SK-N-SH (cell line): ENCODE measurements around the gene FKBP11. TPM values are rescaled to one million over a fixed set of nuclear protein-coding genes. Genes with fewer than 3 reads are reported as not detected.

Source experiments
- CTCF ChIA-PET: fragments of 300-600, 350-600 bp; formaldehyde crosslinking; extraction: SDS; loops from one replicate; lab custom pipeline; 2021; lab: Yijun Ruan, JAX
- POLR2A ChIA-PET: fragments of 350-600 bp; sonication (Branson Sonifier 250); formaldehyde crosslinking; extraction: SDS; loops from one replicate; lab custom pipeline; 2020; ENCODE audit warnings: antibody characterized with exemption, inconsistent platforms; lab: Yijun Ruan, JAX
- DNase-seq: peaks from one replicate; pipeline ENCODE4 v3.0.0; 2012
- H2AFZ ChIP-seq: fragments of 200-600 bp; sonication (generic); 2 replicates; pipeline ENCODE4 v1.8.1; 2016; ENCODE audit warnings: antibody characterized with exemption, mild to moderate bottlenecking, low read depth
- H3F3A ChIP-seq: fragments of 200-600 bp; sonication (generic); replicated peaks from 2 replicates; pipeline ENCODE3; 2016; ENCODE audit warnings: antibody characterized with exemption, mild to moderate bottlenecking; ENCODE audit not compliant: insufficient read depth
- H3K27ac ChIP-seq, 2 experiments: fragments of 200-500 bp in 1 of 2; fragments of 200-600 bp in 1 of 2; sonication (Bioruptor generic) in 1 of 2; sonication (generic), shearing (Covaris generic) in 1 of 2; 2 replicates each; pipeline versions ENCODE4 v1.5.1 to v1.6.1; 2014 to 2016; ENCODE audit warnings: low read depth in 2 of 2, inconsistent platforms in 1 of 2, low read length in 1 of 2, mild to moderate bottlenecking in 1 of 2, mixed read lengths in 1 of 2
- H3K27me3 ChIP-seq: fragments of 200-600 bp; sonication (generic), shearing (Covaris generic); 2 replicates; pipeline ENCODE4 v1.6.1; 2016; ENCODE audit warnings: mixed run types; ENCODE audit not compliant: insufficient read depth
- H3K36me3 ChIP-seq, 2 experiments: fragments of 200-500 bp in 1 of 2; fragments of 200-600 bp in 1 of 2; sonication (Bioruptor generic) in 1 of 2; sonication (generic) in 1 of 2; replicated peaks in 1 of 2; 2 replicates each; pipeline versions ENCODE3 to v1.5.1; 2014 to 2016; ENCODE audit warnings: low read length in 1 of 2, mild to moderate bottlenecking in 1 of 2; ENCODE audit not compliant: insufficient read depth in 2 of 2, control insufficient read depth in 1 of 2
- H3K4me1 ChIP-seq, 2 experiments: fragments of 200-500 bp in 1 of 2; fragments of 200-600 bp in 1 of 2; sonication (Bioruptor generic) in 1 of 2; sonication (generic), shearing (Covaris generic) in 1 of 2; 2 replicates each; pipeline versions ENCODE4 v1.5.1 to v1.6.1; 2014 to 2016; ENCODE audit warnings: low read depth in 1 of 2, low read length in 1 of 2, mixed run types in 1 of 2; ENCODE audit not compliant: insufficient read depth in 2 of 2, control insufficient read depth in 1 of 2
- H3K4me2 ChIP-seq: fragments of 200-600 bp; sonication (generic), shearing (Covaris generic); 2 replicates; pipeline ENCODE4 v1.6.1; 2017; ENCODE audit warnings: mixed run types
- H3K4me3 ChIP-seq, 2 experiments: fragments of 200-500 bp in 1 of 2; fragments of 200-600 bp in 1 of 2; sonication (Bioruptor generic) in 1 of 2; sonication (generic), shearing (Covaris generic) in 1 of 2; 2 replicates each; pipeline versions ENCODE4 v1.5.1 to v1.8.1; 2014 to 2016; ENCODE audit warnings: low read depth in 2 of 2, inconsistent platforms in 1 of 2, low read length in 1 of 2, mild to moderate bottlenecking in 1 of 2, mixed read lengths in 1 of 2, moderate library complexity in 1 of 2
- H3K79me2 ChIP-seq: fragments of 200-600 bp; sonication (generic); 2 replicates; pipeline ENCODE4 v1.8.1; 2017; ENCODE audit warnings: mild to moderate bottlenecking; ENCODE audit not compliant: insufficient read depth
- H3K9ac ChIP-seq: fragments of 200-600 bp; sonication (generic); 2 replicates; pipeline ENCODE4 v1.6.1; 2017; ENCODE audit warnings: mixed run types
- H3K9me2 ChIP-seq: fragments of 200-600 bp; sonication (generic); 2 replicates; pipeline ENCODE4 v1.6.1; 2017; ENCODE audit warnings: mixed run types
- H3K9me3 ChIP-seq: fragments of 200-600 bp; sonication (generic); 2 replicates; pipeline ENCODE4 v1.6.1; 2017; ENCODE audit warnings: mixed run types, mild to moderate bottlenecking, moderate library complexity
- H4K20me1 ChIP-seq: fragments of 200-600 bp; sonication (generic); 2 replicates; pipeline ENCODE4 v1.6.1; 2017; ENCODE audit warnings: mild to moderate bottlenecking, mixed run types; ENCODE audit not compliant: insufficient read depth
- CHD2 ChIP-seq: fragments of 150-350 bp; IDR thresholded peaks from 2 replicates; pipeline ENCODE4 v1.6.1; 2018; ENCODE audit warnings: low read length; ENCODE audit not compliant: partially characterized antibody
- ELF1 ChIP-seq: IDR thresholded peaks from 2 replicates; pipeline ENCODE4 v1.4.0; 2012
- FOSL2 ChIP-seq: IDR thresholded peaks from 2 replicates; pipeline ENCODE4 v1.4.0; 2012; ENCODE audit warnings: low read depth, mild to moderate bottlenecking, moderate library complexity, borderline replicate concordance
- GABPA ChIP-seq: IDR thresholded peaks from 2 replicates; pipeline ENCODE4 v1.4.0; 2012; ENCODE audit warnings: low read depth, mild to moderate bottlenecking
- MEF2A ChIP-seq: IDR thresholded peaks from 2 replicates; pipeline ENCODE4 v1.4.0; 2012; ENCODE audit warnings: low read depth, borderline replicate concordance
- MXI1 ChIP-seq: IDR thresholded peaks from 2 replicates; pipeline ENCODE4 v1.6.1; 2012; ENCODE audit warnings: mild to moderate bottlenecking, low read depth, low read length, improper control_type of control experiment
- NFIC ChIP-seq: IDR thresholded peaks from 2 replicates; pipeline ENCODE4 v1.4.0; 2012; ENCODE audit warnings: borderline replicate concordance
- NRF1 ChIP-seq: IDR thresholded peaks from 2 replicates; pipeline ENCODE4 v1.6.1; 2012; ENCODE audit warnings: low read depth, mild to moderate bottlenecking, low read length
- RAD21 ChIP-seq: IDR thresholded peaks from 2 replicates; pipeline ENCODE4 v1.6.1; 2012; ENCODE audit warnings: mild to moderate bottlenecking, low read length
- RCOR1 ChIP-seq: fragments of 150-350 bp; IDR thresholded peaks from 2 replicates; pipeline ENCODE4 v1.6.1; 2017; ENCODE audit warnings: antibody characterized with exemption, low read length
- RXRA ChIP-seq: IDR thresholded peaks from 2 replicates; pipeline ENCODE4 v1.4.0; 2012; ENCODE audit warnings: low read depth, mild to moderate bottlenecking, borderline replicate concordance
- SIN3A ChIP-seq: IDR thresholded peaks from 2 replicates; pipeline ENCODE4 v1.6.1; 2012; ENCODE audit warnings: low read depth, mild to moderate bottlenecking, low read length, moderate library complexity, borderline replicate concordance
- TAF1 ChIP-seq: IDR thresholded peaks from 2 replicates; pipeline ENCODE4 v1.6.1; 2012; ENCODE audit warnings: low read depth, mild to moderate bottlenecking, low read length, moderate library complexity, borderline replicate concordance
- TCF12 ChIP-seq: IDR thresholded peaks from 2 replicates; pipeline ENCODE4 v1.4.0; 2012
- TEAD4 ChIP-seq: IDR thresholded peaks from 2 replicates; pipeline ENCODE4 v1.4.0; 2012; ENCODE audit warnings: mild to moderate bottlenecking, borderline replicate concordance; ENCODE audit not compliant: insufficient read depth
- WGBS: methylation state at CpG from one replicate; pipeline ENCODE4 v1.1.6; 2017; ENCODE audit warnings: low lambda C conversion rate; 5-methylcytosine and 5-hydroxymethylcytosine counted together
- polyA plus RNA-seq, 3 experiments: library from polyadenylated mRNA; depleted of rRNA; stranded (reverse); fragments of >200 nt; gene quantifications; 2 replicates each; pipeline ENCODE4 v1.2.3, GENCODE V29; 2012
- TF ChIP-seq, protein P1 (sequence below): IDR thresholded peaks from 2 replicates; pipeline ENCODE4; 2012
- TF ChIP-seq, protein P2 (sequence below): fragments of 200-600 bp; sonication (generic); IDR thresholded peaks from 2 replicates; pipeline ENCODE4 v1.6.1; 2017; ENCODE audit warnings: antibody characterized with exemption, mild to moderate bottlenecking, moderate library complexity
- TF ChIP-seq, protein P3 (sequence below): IDR thresholded peaks from 2 replicates; pipeline ENCODE4 v1.6.1; 2012; ENCODE audit warnings: mild to moderate bottlenecking, low read depth, low read length, moderate library complexity
- TF ChIP-seq, protein P4 (sequence below): IDR thresholded peaks from 2 replicates; pipeline ENCODE4 v1.4.0; 2012; ENCODE audit warnings: low read depth, borderline replicate concordance
- TF ChIP-seq, protein P5 (sequence below): IDR thresholded peaks from 2 replicates; pipeline ENCODE4 v1.4.0; 2012; ENCODE audit warnings: low read depth

The FKBP11 gene
- polyA plus RNA-seq, 1 of the 3 experiments (the other 2 are of a cell fraction): 28.5 TPM

DNA sequence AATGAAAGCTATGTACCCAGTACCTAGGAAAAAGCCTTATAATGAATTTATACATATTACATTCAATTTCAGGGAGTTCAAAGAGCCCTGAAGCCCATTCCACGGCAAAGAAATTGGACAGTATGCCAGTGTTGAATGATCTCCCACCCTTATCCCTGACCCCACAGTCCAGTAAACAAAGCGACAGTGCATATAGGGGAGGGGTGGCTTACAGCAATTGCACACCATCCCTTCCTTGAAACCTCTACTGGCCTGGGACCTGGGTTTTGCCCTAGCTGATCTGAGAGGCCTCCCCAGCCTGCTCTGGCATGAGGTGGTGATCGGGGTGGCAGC lies 42.4 kb downstream of the FKBP11 start:
- no peak overlapping the region for H3K4me2 ChIP-seq
- H3K9ac ChIP-seq: no peak overlapping the region
- TF ChIP-seq, protein P1, sequence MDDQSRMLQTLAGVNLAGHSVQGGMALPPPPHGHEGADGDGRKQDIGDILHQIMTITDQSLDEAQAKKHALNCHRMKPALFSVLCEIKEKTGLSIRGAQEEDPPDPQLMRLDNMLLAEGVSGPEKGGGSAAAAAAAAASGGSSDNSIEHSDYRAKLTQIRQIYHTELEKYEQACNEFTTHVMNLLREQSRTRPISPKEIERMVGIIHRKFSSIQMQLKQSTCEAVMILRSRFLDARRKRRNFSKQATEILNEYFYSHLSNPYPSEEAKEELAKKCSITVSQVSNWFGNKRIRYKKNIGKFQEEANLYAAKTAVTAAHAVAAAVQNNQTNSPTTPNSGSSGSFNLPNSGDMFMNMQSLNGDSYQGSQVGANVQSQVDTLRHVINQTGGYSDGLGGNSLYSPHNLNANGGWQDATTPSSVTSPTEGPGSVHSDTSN: no peak
- TF ChIP-seq CHD2: no peak
- no peak for TF ChIP-seq NRF1
- TF ChIP-seq RXRA: no peak
- no peak for TF ChIP-seq TEAD4
- no peak for TF ChIP-seq RAD21
- TF ChIP-seq NFIC: no peak
- no peak for TF ChIP-seq SIN3A
- no peak for TF ChIP-seq TCF12
- TF ChIP-seq, protein P2, sequence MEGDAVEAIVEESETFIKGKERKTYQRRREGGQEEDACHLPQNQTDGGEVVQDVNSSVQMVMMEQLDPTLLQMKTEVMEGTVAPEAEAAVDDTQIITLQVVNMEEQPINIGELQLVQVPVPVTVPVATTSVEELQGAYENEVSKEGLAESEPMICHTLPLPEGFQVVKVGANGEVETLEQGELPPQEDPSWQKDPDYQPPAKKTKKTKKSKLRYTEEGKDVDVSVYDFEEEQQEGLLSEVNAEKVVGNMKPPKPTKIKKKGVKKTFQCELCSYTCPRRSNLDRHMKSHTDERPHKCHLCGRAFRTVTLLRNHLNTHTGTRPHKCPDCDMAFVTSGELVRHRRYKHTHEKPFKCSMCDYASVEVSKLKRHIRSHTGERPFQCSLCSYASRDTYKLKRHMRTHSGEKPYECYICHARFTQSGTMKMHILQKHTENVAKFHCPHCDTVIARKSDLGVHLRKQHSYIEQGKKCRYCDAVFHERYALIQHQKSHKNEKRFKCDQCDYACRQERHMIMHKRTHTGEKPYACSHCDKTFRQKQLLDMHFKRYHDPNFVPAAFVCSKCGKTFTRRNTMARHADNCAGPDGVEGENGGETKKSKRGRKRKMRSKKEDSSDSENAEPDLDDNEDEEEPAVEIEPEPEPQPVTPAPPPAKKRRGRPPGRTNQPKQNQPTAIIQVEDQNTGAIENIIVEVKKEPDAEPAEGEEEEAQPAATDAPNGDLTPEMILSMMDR: no peak
- no peak for TF ChIP-seq MXI1
- TF ChIP-seq TAF1: no peak
- no peak for TF ChIP-seq ELF1
- TF ChIP-seq, protein P3, sequence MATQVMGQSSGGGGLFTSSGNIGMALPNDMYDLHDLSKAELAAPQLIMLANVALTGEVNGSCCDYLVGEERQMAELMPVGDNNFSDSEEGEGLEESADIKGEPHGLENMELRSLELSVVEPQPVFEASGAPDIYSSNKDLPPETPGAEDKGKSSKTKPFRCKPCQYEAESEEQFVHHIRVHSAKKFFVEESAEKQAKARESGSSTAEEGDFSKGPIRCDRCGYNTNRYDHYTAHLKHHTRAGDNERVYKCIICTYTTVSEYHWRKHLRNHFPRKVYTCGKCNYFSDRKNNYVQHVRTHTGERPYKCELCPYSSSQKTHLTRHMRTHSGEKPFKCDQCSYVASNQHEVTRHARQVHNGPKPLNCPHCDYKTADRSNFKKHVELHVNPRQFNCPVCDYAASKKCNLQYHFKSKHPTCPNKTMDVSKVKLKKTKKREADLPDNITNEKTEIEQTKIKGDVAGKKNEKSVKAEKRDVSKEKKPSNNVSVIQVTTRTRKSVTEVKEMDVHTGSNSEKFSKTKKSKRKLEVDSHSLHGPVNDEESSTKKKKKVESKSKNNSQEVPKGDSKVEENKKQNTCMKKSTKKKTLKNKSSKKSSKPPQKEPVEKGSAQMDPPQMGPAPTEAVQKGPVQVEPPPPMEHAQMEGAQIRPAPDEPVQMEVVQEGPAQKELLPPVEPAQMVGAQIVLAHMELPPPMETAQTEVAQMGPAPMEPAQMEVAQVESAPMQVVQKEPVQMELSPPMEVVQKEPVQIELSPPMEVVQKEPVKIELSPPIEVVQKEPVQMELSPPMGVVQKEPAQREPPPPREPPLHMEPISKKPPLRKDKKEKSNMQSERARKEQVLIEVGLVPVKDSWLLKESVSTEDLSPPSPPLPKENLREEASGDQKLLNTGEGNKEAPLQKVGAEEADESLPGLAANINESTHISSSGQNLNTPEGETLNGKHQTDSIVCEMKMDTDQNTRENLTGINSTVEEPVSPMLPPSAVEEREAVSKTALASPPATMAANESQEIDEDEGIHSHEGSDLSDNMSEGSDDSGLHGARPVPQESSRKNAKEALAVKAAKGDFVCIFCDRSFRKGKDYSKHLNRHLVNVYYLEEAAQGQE: no peak
- TF ChIP-seq MEF2A: no peak
- TF ChIP-seq RCOR1: no peak
- TF ChIP-seq FOSL2: no peak
- TF ChIP-seq, protein P4, sequence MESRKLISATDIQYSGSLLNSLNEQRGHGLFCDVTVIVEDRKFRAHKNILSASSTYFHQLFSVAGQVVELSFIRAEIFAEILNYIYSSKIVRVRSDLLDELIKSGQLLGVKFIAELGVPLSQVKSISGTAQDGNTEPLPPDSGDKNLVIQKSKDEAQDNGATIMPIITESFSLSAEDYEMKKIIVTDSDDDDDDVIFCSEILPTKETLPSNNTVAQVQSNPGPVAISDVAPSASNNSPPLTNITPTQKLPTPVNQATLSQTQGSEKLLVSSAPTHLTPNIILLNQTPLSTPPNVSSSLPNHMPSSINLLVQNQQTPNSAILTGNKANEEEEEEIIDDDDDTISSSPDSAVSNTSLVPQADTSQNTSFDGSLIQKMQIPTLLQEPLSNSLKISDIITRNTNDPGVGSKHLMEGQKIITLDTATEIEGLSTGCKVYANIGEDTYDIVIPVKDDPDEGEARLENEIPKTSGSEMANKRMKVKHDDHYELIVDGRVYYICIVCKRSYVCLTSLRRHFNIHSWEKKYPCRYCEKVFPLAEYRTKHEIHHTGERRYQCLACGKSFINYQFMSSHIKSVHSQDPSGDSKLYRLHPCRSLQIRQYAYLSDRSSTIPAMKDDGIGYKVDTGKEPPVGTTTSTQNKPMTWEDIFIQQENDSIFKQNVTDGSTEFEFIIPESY: no peak
- TF ChIP-seq, protein P5, sequence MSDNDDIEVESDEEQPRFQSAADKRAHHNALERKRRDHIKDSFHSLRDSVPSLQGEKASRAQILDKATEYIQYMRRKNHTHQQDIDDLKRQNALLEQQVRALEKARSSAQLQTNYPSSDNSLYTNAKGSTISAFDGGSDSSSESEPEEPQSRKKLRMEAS: no peak
- TF ChIP-seq GABPA: no peak
- ChIA-PET POLR2A (interaction anchor here (2.2 kb wide), 1 partner anchor 17 kb away, joined by 7 read pairs; no protein-coding TSS in a partner anchor), CTCF (interaction anchor here (15.3 to 34.8 kb wide), 2 partner anchors 2 to 16 kb away, joined by 667 read pairs; partner anchors contain the start of genes DDX23 and RND1)
- H3K9me3 ChIP-seq: no peaks in the 10 kb centered on the region
- peaks cover 5 to 12% of the 10 kb centered on the region in 2 experiments; a peak in 1 of 4 replicates for H3K4me1 ChIP-seq
- no peak for DNase-seq
- no peak overlapping the region; the same call in 1 of the 2 replicates for H2AFZ ChIP-seq
- H3K79me2 ChIP-seq: no peaks in the 10 kb centered on the region
- H3K4me3 ChIP-seq: no peak overlapping the region
- H3K27ac ChIP-seq: no peak overlapping the region
- 78% methylated on average over 3 of the region's 3 CpGs for WGBS
- H3K27me3 ChIP-seq: peaks cover 4% of the 10 kb centered on the region; the same call in 1 of the 2 replicates
- no peaks in the 10 kb centered on the region for H3F3A ChIP-seq
- H3K36me3 ChIP-seq: no peaks in the 10 kb centered on the region
- no peaks in the 10 kb centered on the region for H3K9me2 ChIP-seq
- H4K20me1 ChIP-seq: no peaks in the 10 kb centered on the region
